ENCODE results near the gene ID2. TPM values are rescaled to one million over a fixed set of nuclear protein-coding genes. Genes with fewer than 3 reads are reported as not detected.

The ID2 gene
- total and polyA plus RNA-seq, 9 donors: 23.8 to 77.4 (median 39.7) TPM

GRCh38 chr2:8699839-8700238 is 18.0 kb downstream of the ID2 start:
- no peak for DNase-seq
- H3K27ac ChIP-seq (ENCODE audit: low read length): no peak overlapping the region

GRCh38 chr2:8701681-8702379 is 20.0 kb downstream of the ID2 start:
- Histone ChIP-seq H3K27me3 (ENCODE audit: control insufficient read depth, insufficient read depth, low read length) (no peaks in the 10 kb centered on the region), H3K27ac (ENCODE audit: low read length) (no peak overlapping the region), H3K4me3 (ENCODE audit: low read length) (no peak overlapping the region), H3K4me1 (ENCODE audit: control insufficient read depth, insufficient read depth, low read length) (no peaks in the 10 kb centered on the region), H3K9me3 (replicated peaks; ENCODE audit: control insufficient read depth, low read depth, low read length) (no peaks in the 10 kb centered on the region), H3K36me3 (ENCODE audit: control insufficient read depth, insufficient read depth, low read length) (no peaks in the 10 kb centered on the region)
- no peak for DNase-seq
- WGBS (ENCODE audit: insufficient coverage): 88% methylated on average over 12 of the region's 16 CpGs

More at GRCh38 chr2:8699839-8700238, 18.0 kb downstream of the ID2 start:
- H3K9me3 ChIP-seq (replicated peaks; ENCODE audit: control insufficient read depth, low read depth, low read length): no peaks in the 10 kb centered on the region
- no peaks in the 10 kb centered on the region for H3K27me3 ChIP-seq (ENCODE audit: control insufficient read depth, insufficient read depth, low read length)
- no peaks in the 10 kb centered on the region for H3K4me1 ChIP-seq (ENCODE audit: control insufficient read depth, insufficient read depth, low read length)
- no peak overlapping the region for H3K4me3 ChIP-seq (ENCODE audit: low read length)
- WGBS (ENCODE audit: insufficient coverage): no CpG with 5 or more reads among the region's 7 CpGs
- H3K36me3 ChIP-seq (ENCODE audit: control insufficient read depth, insufficient read depth, low read length): no peaks in the 10 kb centered on the region

- Histone ChIP-seq H3K4me1 (ENCODE audit: control insufficient read depth, insufficient read depth, low read length) (no peaks in the 10 kb centered on the region), H3K4me3 (ENCODE audit: low read length) (no peak overlapping the region), H3K9me3 (replicated peaks; ENCODE audit: control insufficient read depth, low read depth, low read length) (no peaks in the 10 kb centered on the region), H3K27me3 (ENCODE audit: control insufficient read depth, insufficient read depth, low read length) (no peaks in the 10 kb centered on the region), H3K27ac (ENCODE audit: low read length) (no peak overlapping the region), H3K36me3 (ENCODE audit: control insufficient read depth, insufficient read depth, low read length) (no peaks in the 10 kb centered on the region)
- DNase-seq: no peak
- WGBS (ENCODE audit: insufficient coverage): no CpG with 5 or more reads among the region's 3 CpGs
Observed at GRCh38 chr2:8704906-8705305, 23.1 kb downstream of the ID2 start.

- Histone ChIP-seq H3K9me3 (replicated peaks; ENCODE audit: control insufficient read depth, low read depth, low read length) (no peaks in the 10 kb centered on the region), H3K36me3 (ENCODE audit: control insufficient read depth, insufficient read depth, low read length) (no peaks in the 10 kb centered on the region), H3K4me1 (ENCODE audit: control insufficient read depth, insufficient read depth, low read length) (no peaks in the 10 kb centered on the region), H3K27me3 (ENCODE audit: control insufficient read depth, insufficient read depth, low read length) (no peaks in the 10 kb centered on the region), H3K4me3 (ENCODE audit: low read length) (no peak overlapping the region), H3K27ac (ENCODE audit: low read length) (no peak overlapping the region)
- 84% methylated on average over 11 of the region's 14 CpGs for WGBS (ENCODE audit: insufficient coverage)
- no peak for DNase-seq
Observed at GRCh38 chr2:8709611-8710010, 27.8 kb downstream of the ID2 start.

- DNase-seq: no peak
- WGBS (ENCODE audit: insufficient coverage): no CpG with 5 or more reads among the region's 3 CpGs
- H3K4me1 ChIP-seq (ENCODE audit: control insufficient read depth, insufficient read depth, low read length): no peaks in the 10 kb centered on the region
- no peaks in the 10 kb centered on the region for H3K9me3 ChIP-seq (replicated peaks; ENCODE audit: control insufficient read depth, low read depth, low read length)
- no peaks in the 10 kb centered on the region for H3K36me3 ChIP-seq (ENCODE audit: control insufficient read depth, insufficient read depth, low read length)
- no peaks in the 10 kb centered on the region for H3K27me3 ChIP-seq (ENCODE audit: control insufficient read depth, insufficient read depth, low read length)
- no peak overlapping the region for H3K4me3 ChIP-seq (ENCODE audit: low read length)
- no peak overlapping the region for H3K27ac ChIP-seq (ENCODE audit: low read length)
Observed at GRCh38 chr2:8710951-8711350, 29.1 kb downstream of the ID2 start.

- DNase-seq: no peak
- no peaks in the 10 kb centered on the region for H3K4me1 ChIP-seq (ENCODE audit: control insufficient read depth, insufficient read depth, low read length)
- H3K36me3 ChIP-seq (ENCODE audit: control insufficient read depth, insufficient read depth, low read length): no peaks in the 10 kb centered on the region
- H3K9me3 ChIP-seq (replicated peaks; ENCODE audit: control insufficient read depth, low read depth, low read length): no peaks in the 10 kb centered on the region
- H3K27ac ChIP-seq (ENCODE audit: low read length): no peak overlapping the region
- no peaks in the 10 kb centered on the region for H3K27me3 ChIP-seq (ENCODE audit: control insufficient read depth, insufficient read depth, low read length)
- 58% methylated on average over 6 of the region's 7 CpGs for WGBS (ENCODE audit: insufficient coverage)
- no peak overlapping the region for H3K4me3 ChIP-seq (ENCODE audit: low read length)
Observed at GRCh38 chr2:8714283-8714682, 32.4 kb downstream of the ID2 start.

GRCh38 chr2:8714971-8715370 is 33.1 kb downstream of the ID2 start:
- H3K36me3 ChIP-seq (ENCODE audit: control insufficient read depth, insufficient read depth, low read length): no peaks in the 10 kb centered on the region
- no peak for DNase-seq
- no peaks in the 10 kb centered on the region for H3K4me1 ChIP-seq (ENCODE audit: control insufficient read depth, insufficient read depth, low read length)
- no peak overlapping the region for H3K4me3 ChIP-seq (ENCODE audit: low read length)
- H3K27me3 ChIP-seq (ENCODE audit: control insufficient read depth, insufficient read depth, low read length): no peaks in the 10 kb centered on the region
- no peaks in the 10 kb centered on the region for H3K9me3 ChIP-seq (replicated peaks; ENCODE audit: control insufficient read depth, low read depth, low read length)
- 100% methylated on average over 2 of the region's 5 CpGs for WGBS (ENCODE audit: insufficient coverage)
- H3K27ac ChIP-seq (ENCODE audit: low read length): no peak overlapping the region

- no peak for DNase-seq
- WGBS (ENCODE audit: insufficient coverage): no CpG with 5 or more reads among the region's 3 CpGs
Observed at GRCh38 chr2:8719528-8719927, 37.7 kb downstream of the ID2 start.

GRCh38 chr2:8720741-8721140 is 38.9 kb downstream of the ID2 start:
- Histone ChIP-seq H3K27me3 (ENCODE audit: control insufficient read depth, insufficient read depth, low read length) (no peaks in the 10 kb centered on the region), H3K4me3 (ENCODE audit: low read length) (no peak overlapping the region), H3K27ac (ENCODE audit: low read length) (no peak overlapping the region), H3K9me3 (replicated peaks; ENCODE audit: control insufficient read depth, low read depth, low read length) (no peaks in the 10 kb centered on the region), H3K36me3 (ENCODE audit: control insufficient read depth, insufficient read depth, low read length) (no peaks in the 10 kb centered on the region), H3K4me1 (ENCODE audit: control insufficient read depth, insufficient read depth, low read length) (no peaks in the 10 kb centered on the region)
- DNase-seq: no peak
- no CpG with 5 or more reads among the region's 3 CpGs for WGBS (ENCODE audit: insufficient coverage)

More at GRCh38 chr2:8719528-8719927, 37.7 kb downstream of the ID2 start:
- no peak overlapping the region for H3K4me3 ChIP-seq (ENCODE audit: low read length)
- H3K4me1 ChIP-seq (ENCODE audit: control insufficient read depth, insufficient read depth, low read length): no peaks in the 10 kb centered on the region
- no peaks in the 10 kb centered on the region for H3K9me3 ChIP-seq (replicated peaks; ENCODE audit: control insufficient read depth, low read depth, low read length)
- H3K36me3 ChIP-seq (ENCODE audit: control insufficient read depth, insufficient read depth, low read length): no peaks in the 10 kb centered on the region
- no peaks in the 10 kb centered on the region for H3K27me3 ChIP-seq (ENCODE audit: control insufficient read depth, insufficient read depth, low read length)
- H3K27ac ChIP-seq (ENCODE audit: low read length): no peak overlapping the region

- Histone ChIP-seq H3K27me3 (ENCODE audit: control insufficient read depth, insufficient read depth, low read length) (no peaks in the 10 kb centered on the region), H3K36me3 (ENCODE audit: control insufficient read depth, insufficient read depth, low read length) (peaks cover 3% of the 10 kb centered on the region), H3K4me1 (ENCODE audit: control insufficient read depth, insufficient read depth, low read length) (no peaks in the 10 kb centered on the region), H3K27ac (ENCODE audit: low read length) (no peak overlapping the region), H3K9me3 (replicated peaks; ENCODE audit: control insufficient read depth, low read depth, low read length) (no peaks in the 10 kb centered on the region), H3K4me3 (ENCODE audit: low read length) (no peak overlapping the region)
- WGBS (ENCODE audit: insufficient coverage): no CpG with 5 or more reads among the region's 3 CpGs
- no peak for DNase-seq
Observed at GRCh38 chr2:8721410-8721809, 39.6 kb downstream of the ID2 start.

GRCh38 chr2:8722986-8723385 is 41.1 kb downstream of the ID2 start:
- Histone ChIP-seq H3K4me3 (ENCODE audit: low read length) (no peak overlapping the region), H3K27me3 (ENCODE audit: control insufficient read depth, insufficient read depth, low read length) (no peaks in the 10 kb centered on the region), H3K27ac (ENCODE audit: low read length) (no peak overlapping the region), H3K4me1 (ENCODE audit: control insufficient read depth, insufficient read depth, low read length) (no peaks in the 10 kb centered on the region), H3K9me3 (replicated peaks; ENCODE audit: control insufficient read depth, low read depth, low read length) (no peaks in the 10 kb centered on the region), H3K36me3 (ENCODE audit: control insufficient read depth, insufficient read depth, low read length) (peaks cover 14% of the 10 kb centered on the region)
- DNase-seq: no peak
- WGBS (ENCODE audit: insufficient coverage): 91% methylated on average over 4 of the region's 10 CpGs
